HEK293 (cell line): ENCODE measurements around the gene DHX32.
A peak's percentile ranks its signal among the peaks of the same experiment; 100 is the strongest.

Source experiments
- GLI2 ChIP-seq: fragments of 450-650 bp; formaldehyde crosslinking; IDR thresholded peaks from 2 replicates; pipeline ENCODE4; 2017; ENCODE audit warnings: missing biosample characterization, missing genetic modification characterization, low read depth, borderline replicate concordance
- GLIS1 ChIP-seq: fragments of 450-650 bp; formaldehyde crosslinking; IDR thresholded peaks from 2 replicates; pipeline ENCODE4 v1.5.1; 2016; ENCODE audit warnings: missing biosample characterization, missing genetic modification characterization
- REPIN1 ChIP-seq: fragments of 450-650 bp; formaldehyde crosslinking; IDR thresholded peaks from 2 replicates; pipeline ENCODE4 v1.5.1; 2017; ENCODE audit warnings: missing biosample characterization, missing genetic modification characterization, low read depth
- YY1 ChIP-seq: fragments of 450-650 bp; formaldehyde crosslinking; IDR thresholded peaks from 2 replicates; pipeline ENCODE4 v1.5.1; 2018; ENCODE audit warnings: missing biosample characterization, missing genetic modification characterization
- ZBTB10 ChIP-seq: fragments of 450-650 bp; formaldehyde crosslinking; IDR thresholded peaks from 2 replicates; pipeline ENCODE4 v1.5.1; 2016; ENCODE audit warnings: missing biosample characterization, missing genetic modification characterization
- ZBTB20 ChIP-seq: fragments of 450-650 bp; formaldehyde crosslinking; IDR thresholded peaks from 2 replicates; pipeline ENCODE4 v1.5.1; 2016; ENCODE audit warnings: missing biosample characterization, missing genetic modification characterization
- ZBTB48 ChIP-seq: fragments of 450-650 bp; formaldehyde crosslinking; IDR thresholded peaks from 2 replicates; pipeline ENCODE4 v1.5.1; 2016; ENCODE audit warnings: missing biosample characterization, missing genetic modification characterization
- ZBTB6 ChIP-seq: fragments of 450-650 bp; formaldehyde crosslinking; IDR thresholded peaks from 2 replicates; pipeline ENCODE4 v1.5.1; 2017; ENCODE audit warnings: missing biosample characterization, missing genetic modification characterization
- ZBTB8A ChIP-seq: fragments of 450-650 bp; formaldehyde crosslinking; IDR thresholded peaks from 2 replicates; pipeline ENCODE4 v1.5.1; 2016; ENCODE audit warnings: missing biosample characterization, missing genetic modification characterization
- ZFP41 ChIP-seq: fragments of 450-650 bp; formaldehyde crosslinking; IDR thresholded peaks from 2 replicates; pipeline ENCODE4 v1.5.1; 2016; ENCODE audit warnings: missing biosample characterization, missing genetic modification characterization, borderline replicate concordance
- ZIC2 ChIP-seq: fragments of 450-650 bp; formaldehyde crosslinking; IDR thresholded peaks from 2 replicates; pipeline ENCODE4 v1.5.1; 2016; ENCODE audit warnings: missing biosample characterization, missing genetic modification characterization
- ZNF19 ChIP-seq: fragments of 450-650 bp; formaldehyde crosslinking; IDR thresholded peaks from 2 replicates; pipeline ENCODE4; 2016; ENCODE audit warnings: missing biosample characterization, missing genetic modification characterization, low read depth
- ZNF2 ChIP-seq: fragments of 450-650 bp; formaldehyde crosslinking; IDR thresholded peaks from 2 replicates; pipeline ENCODE4 v1.5.1; 2016; ENCODE audit warnings: missing biosample characterization, missing genetic modification characterization
- ZNF24 ChIP-seq: fragments of 450-650 bp; formaldehyde crosslinking; IDR thresholded peaks from 2 replicates; pipeline ENCODE4 v1.5.1; 2016; ENCODE audit warnings: missing biosample characterization, missing genetic modification characterization
- ZNF266 ChIP-seq: fragments of 450-650 bp; formaldehyde crosslinking; IDR thresholded peaks from 2 replicates; pipeline ENCODE4 v1.5.1; 2016; ENCODE audit warnings: missing biosample characterization, missing genetic modification characterization, low read depth
- ZNF335 ChIP-seq: fragments of 450-650 bp; formaldehyde crosslinking; conservative IDR thresholded peaks from 2 replicates; pipeline ENCODE4 v1.5.1; 2016; ENCODE audit warnings: missing biosample characterization, missing genetic modification characterization
- ZNF416 ChIP-seq: fragments of 450-650 bp; formaldehyde crosslinking; IDR thresholded peaks from 2 replicates; pipeline ENCODE4 v1.5.1; 2016; ENCODE audit warnings: missing biosample characterization, missing genetic modification characterization
- ZNF426 ChIP-seq: fragments of 450-650 bp; formaldehyde crosslinking; IDR thresholded peaks from 2 replicates; pipeline ENCODE4 v1.5.1; 2017; ENCODE audit warnings: missing biosample characterization, missing genetic modification characterization, mild to moderate bottlenecking, inconsistent platforms, moderate library complexity
- ZNF449 ChIP-seq: fragments of 450-650 bp; formaldehyde crosslinking; IDR thresholded peaks from 2 replicates; pipeline ENCODE4 v1.5.1; 2017; ENCODE audit warnings: missing biosample characterization, mild to moderate bottlenecking, missing genetic modification characterization, moderate library complexity
- ZNF48 ChIP-seq: fragments of 450-650 bp; formaldehyde crosslinking; IDR thresholded peaks from 2 replicates; pipeline ENCODE4 v1.5.1; 2016; ENCODE audit warnings: missing biosample characterization, missing genetic modification characterization
- ZNF513 ChIP-seq: fragments of 450-650 bp; IDR thresholded peaks from 2 replicates; pipeline ENCODE4 v1.5.1; 2018; ENCODE audit warnings: missing biosample characterization, missing genetic modification characterization
- ZNF558 ChIP-seq: fragments of 450-650 bp; formaldehyde crosslinking; IDR thresholded peaks from 2 replicates; pipeline ENCODE4 v1.5.1; 2016; ENCODE audit warnings: missing biosample characterization, missing genetic modification characterization
- ZNF660 ChIP-seq: fragments of 450-650 bp; IDR thresholded peaks from 2 replicates; pipeline ENCODE4 v1.5.1; 2018; ENCODE audit warnings: missing biosample characterization, mild to moderate bottlenecking, missing genetic modification characterization
- ZNF664 ChIP-seq: fragments of 450-650 bp; formaldehyde crosslinking; IDR thresholded peaks from 2 replicates; pipeline ENCODE4 v1.5.1; 2016; ENCODE audit warnings: missing biosample characterization, missing genetic modification characterization
- ZNF670 ChIP-seq: fragments of 450-650 bp; formaldehyde crosslinking; IDR thresholded peaks from 2 replicates; pipeline ENCODE4 v1.5.1; 2016; ENCODE audit warnings: missing biosample characterization, missing genetic modification characterization, low read depth
- ZNF76 ChIP-seq: fragments of 450-650 bp; formaldehyde crosslinking; IDR thresholded peaks from 2 replicates; pipeline ENCODE4; 2016; ENCODE audit warnings: low read depth, missing biosample characterization, missing genetic modification characterization, borderline replicate concordance
- ZNF768 ChIP-seq: fragments of 450-650 bp; formaldehyde crosslinking; IDR thresholded peaks from 2 replicates; pipeline ENCODE4 v1.5.1; 2018; ENCODE audit warnings: missing biosample characterization, mild to moderate bottlenecking, missing genetic modification characterization
- ZNF776 ChIP-seq: fragments of 450-650 bp; formaldehyde crosslinking; IDR thresholded peaks from 2 replicates; pipeline ENCODE4 v1.5.0; 2017; ENCODE audit warnings: missing biosample characterization, missing genetic modification characterization, borderline replicate concordance
- ZNF792 ChIP-seq: fragments of 450-650 bp; formaldehyde crosslinking; IDR thresholded peaks from 2 replicates; pipeline ENCODE4 v1.5.1; 2016; ENCODE audit warnings: missing biosample characterization, missing genetic modification characterization
- ZSCAN18 ChIP-seq: fragments of 450-650 bp; formaldehyde crosslinking; IDR thresholded peaks from 2 replicates; pipeline ENCODE4 v1.5.1; 2016; ENCODE audit warnings: missing biosample characterization, missing genetic modification characterization
- TF ChIP-seq, protein P1 (sequence below): fragments of 450-650 bp; formaldehyde crosslinking; IDR thresholded peaks from 2 replicates; pipeline ENCODE4 v1.5.1; 2016; ENCODE audit warnings: missing biosample characterization, missing genetic modification characterization

Gene DHX32

GRCh38 chr10:125823663-125824251, 57.3 kb downstream of the DHX32 start (continued):
- TF ChIP-seq ZNF335 (tag by site-specific recombination): peak; percentile 89
- no peak for TF ChIP-seq ZNF513 (tag by site-specific recombination)
- TF ChIP-seq ZNF2 (tag by site-specific recombination): no peak
- TF ChIP-seq REPIN1: no peak
- TF ChIP-seq ZNF558 (tag by site-specific recombination): no peak
- TF ChIP-seq, protein P1, sequence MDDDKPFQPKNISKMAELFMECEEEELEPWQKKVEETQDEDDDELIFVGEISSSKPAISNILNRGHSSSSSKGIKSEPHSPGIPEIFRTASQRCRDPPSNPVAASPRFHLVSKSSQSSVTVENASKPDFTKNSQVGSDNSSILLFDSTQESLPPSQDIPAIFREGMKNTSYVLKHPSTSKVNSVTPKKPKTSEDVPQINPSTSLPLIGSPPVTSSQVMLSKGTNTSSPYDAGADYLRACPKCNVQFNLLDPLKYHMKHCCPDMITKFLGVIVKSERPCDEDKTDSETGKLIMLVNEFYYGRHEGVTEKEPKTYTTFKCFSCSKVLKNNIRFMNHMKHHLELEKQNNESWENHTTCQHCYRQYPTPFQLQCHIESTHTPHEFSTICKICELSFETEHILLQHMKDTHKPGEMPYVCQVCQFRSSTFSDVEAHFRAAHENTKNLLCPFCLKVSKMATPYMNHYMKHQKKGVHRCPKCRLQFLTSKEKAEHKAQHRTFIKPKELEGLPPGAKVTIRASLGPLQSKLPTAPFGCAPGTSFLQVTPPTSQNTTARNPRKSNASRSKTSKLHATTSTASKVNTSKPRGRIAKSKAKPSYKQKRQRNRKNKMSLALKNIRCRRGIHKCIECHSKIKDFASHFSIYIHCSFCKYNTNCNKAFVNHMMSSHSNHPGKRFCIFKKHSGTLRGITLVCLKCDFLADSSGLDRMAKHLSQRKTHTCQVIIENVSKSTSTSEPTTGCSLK (tag by site-specific recombination): no peak
- TF ChIP-seq ZNF76 (tag by site-specific recombination): no peak
- TF ChIP-seq ZNF768: no peak
- 0 out of 2 replicates have a peak, but pooled peaks have one; percentile 12 for TF ChIP-seq YY1 (tag by site-specific recombination)
- no peak for TF ChIP-seq ZNF426 (tag by site-specific recombination)
- TF ChIP-seq ZNF24: no peak
- TF ChIP-seq ZBTB8A (tag by site-specific recombination): no peak
- no peak for TF ChIP-seq ZNF19 (tag by site-specific recombination)
- TF ChIP-seq GLI2 (tag by site-specific recombination): no peak
- TF ChIP-seq ZNF449 (tag by site-specific recombination): peak; percentile 38; the same call in 1 of the 2 replicates
- peak; percentile 2; the same call in 1 of the 2 replicates for TF ChIP-seq ZBTB10 (tag by site-specific recombination)
- TF ChIP-seq ZNF660 (tag by site-specific recombination): no peak
- TF ChIP-seq ZNF664 (tag by site-specific recombination): no peak
- no peak for TF ChIP-seq ZNF792 (tag by site-specific recombination)
- no peak for TF ChIP-seq ZNF776 (tag by site-specific recombination)
- TF ChIP-seq ZFP41 (tag by site-specific recombination): no peak
- no peak for TF ChIP-seq ZBTB20 (tag by site-specific recombination)
- no peak for TF ChIP-seq ZNF48
- TF ChIP-seq ZNF266 (tag by site-specific recombination): no peak
- peak; percentile 66 for TF ChIP-seq GLIS1 (tag by site-specific recombination)
- TF ChIP-seq ZSCAN18 (tag by site-specific recombination): no peak
- TF ChIP-seq ZBTB6 (tag by site-specific recombination): no peak
- TF ChIP-seq ZBTB48 (tag by site-specific recombination): no peak
- TF ChIP-seq ZNF670 (tag by site-specific recombination): no peak
- no peak for TF ChIP-seq ZIC2
- no peak for TF ChIP-seq ZNF416 (tag by site-specific recombination)
